ENCODE results near the gene OR52I2.

GRCh38 chr11:4615856-4616444, 34.4 kb downstream of the OR52I2 start:
- TF ChIP-seq RAD21 (conservative IDR thresholded peaks at IDR 0.05) = no peak
- TF ChIP-seq, protein P1, sequence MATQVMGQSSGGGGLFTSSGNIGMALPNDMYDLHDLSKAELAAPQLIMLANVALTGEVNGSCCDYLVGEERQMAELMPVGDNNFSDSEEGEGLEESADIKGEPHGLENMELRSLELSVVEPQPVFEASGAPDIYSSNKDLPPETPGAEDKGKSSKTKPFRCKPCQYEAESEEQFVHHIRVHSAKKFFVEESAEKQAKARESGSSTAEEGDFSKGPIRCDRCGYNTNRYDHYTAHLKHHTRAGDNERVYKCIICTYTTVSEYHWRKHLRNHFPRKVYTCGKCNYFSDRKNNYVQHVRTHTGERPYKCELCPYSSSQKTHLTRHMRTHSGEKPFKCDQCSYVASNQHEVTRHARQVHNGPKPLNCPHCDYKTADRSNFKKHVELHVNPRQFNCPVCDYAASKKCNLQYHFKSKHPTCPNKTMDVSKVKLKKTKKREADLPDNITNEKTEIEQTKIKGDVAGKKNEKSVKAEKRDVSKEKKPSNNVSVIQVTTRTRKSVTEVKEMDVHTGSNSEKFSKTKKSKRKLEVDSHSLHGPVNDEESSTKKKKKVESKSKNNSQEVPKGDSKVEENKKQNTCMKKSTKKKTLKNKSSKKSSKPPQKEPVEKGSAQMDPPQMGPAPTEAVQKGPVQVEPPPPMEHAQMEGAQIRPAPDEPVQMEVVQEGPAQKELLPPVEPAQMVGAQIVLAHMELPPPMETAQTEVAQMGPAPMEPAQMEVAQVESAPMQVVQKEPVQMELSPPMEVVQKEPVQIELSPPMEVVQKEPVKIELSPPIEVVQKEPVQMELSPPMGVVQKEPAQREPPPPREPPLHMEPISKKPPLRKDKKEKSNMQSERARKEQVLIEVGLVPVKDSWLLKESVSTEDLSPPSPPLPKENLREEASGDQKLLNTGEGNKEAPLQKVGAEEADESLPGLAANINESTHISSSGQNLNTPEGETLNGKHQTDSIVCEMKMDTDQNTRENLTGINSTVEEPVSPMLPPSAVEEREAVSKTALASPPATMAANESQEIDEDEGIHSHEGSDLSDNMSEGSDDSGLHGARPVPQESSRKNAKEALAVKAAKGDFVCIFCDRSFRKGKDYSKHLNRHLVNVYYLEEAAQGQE (IDR thresholded peaks at IDR 0.05; ENCODE audit: borderline replicate concordance) = no peak
- no peak for TF ChIP-seq CTCF (IDR thresholded peaks at IDR 0.05; ENCODE audit: poor library complexity, severe bottlenecking)
- no peak for TF ChIP-seq TAF1 (IDR thresholded peaks at IDR 0.05; ENCODE audit: low read depth)

All from neural cell (in vitro differentiated cells).